WERI-Rb-1 (cell line): Measurements from ENCODE around the gene THRB.

Experiments used
- DNase-seq: peaks from one replicate; pipeline ENCODE4 v3.0.0-alpha.2; 2020
- H3K27ac ChIP-seq: fragments of 250-450 bp; sonication (Bioruptor Pico); 2 replicates; pipeline ENCODE4 v1.5.1; 2020; ENCODE audit warnings: mild to moderate bottlenecking, moderate library complexity
- H3K27me3 ChIP-seq: fragments of 250-450 bp; sonication (Bioruptor Pico); 2 replicates; pipeline ENCODE4 v1.5.1; 2021; ENCODE audit warnings: mild to moderate bottlenecking, low read depth, moderate library complexity; ENCODE audit not compliant: insufficient read depth, severe bottlenecking
- H3K36me3 ChIP-seq: fragments of 250-450 bp; sonication (Bioruptor Pico); 2 replicates; pipeline ENCODE4 v1.5.1; 2020; ENCODE audit warnings: mild to moderate bottlenecking, moderate library complexity
- H3K4me3 ChIP-seq: 2 replicates; pipeline ENCODE4 v1.5.1; 2011; ENCODE audit warnings: low read depth, mild to moderate bottlenecking, control low read depth, low read length
- H3K9me3 ChIP-seq: fragments of 250-450 bp; sonication (Bioruptor Pico); 2 replicates; pipeline ENCODE4 v1.5.1; 2021; ENCODE audit warnings: mild to moderate bottlenecking, moderate library complexity; ENCODE audit not compliant: severe bottlenecking
- TF ChIP-seq, protein P1 (sequence below): IDR thresholded peaks from 2 replicates; pipeline ENCODE4 v1.5.1; 2011; ENCODE audit warnings: low read depth, mild to moderate bottlenecking, control low read depth, inconsistent platforms, low read length

The THRB gene

GRCh38 chr3:24264011-24264410, 230.6 kb downstream of the THRB start:
- Histone ChIP-seq H3K4me3 (no peak overlapping the region), H3K27me3 (no peaks in the 10 kb centered on the region), H3K36me3 (no peaks in the 10 kb centered on the region), H3K9me3 (no peaks in the 10 kb centered on the region), H3K27ac (no peak overlapping the region)
- TF ChIP-seq, protein P1, sequence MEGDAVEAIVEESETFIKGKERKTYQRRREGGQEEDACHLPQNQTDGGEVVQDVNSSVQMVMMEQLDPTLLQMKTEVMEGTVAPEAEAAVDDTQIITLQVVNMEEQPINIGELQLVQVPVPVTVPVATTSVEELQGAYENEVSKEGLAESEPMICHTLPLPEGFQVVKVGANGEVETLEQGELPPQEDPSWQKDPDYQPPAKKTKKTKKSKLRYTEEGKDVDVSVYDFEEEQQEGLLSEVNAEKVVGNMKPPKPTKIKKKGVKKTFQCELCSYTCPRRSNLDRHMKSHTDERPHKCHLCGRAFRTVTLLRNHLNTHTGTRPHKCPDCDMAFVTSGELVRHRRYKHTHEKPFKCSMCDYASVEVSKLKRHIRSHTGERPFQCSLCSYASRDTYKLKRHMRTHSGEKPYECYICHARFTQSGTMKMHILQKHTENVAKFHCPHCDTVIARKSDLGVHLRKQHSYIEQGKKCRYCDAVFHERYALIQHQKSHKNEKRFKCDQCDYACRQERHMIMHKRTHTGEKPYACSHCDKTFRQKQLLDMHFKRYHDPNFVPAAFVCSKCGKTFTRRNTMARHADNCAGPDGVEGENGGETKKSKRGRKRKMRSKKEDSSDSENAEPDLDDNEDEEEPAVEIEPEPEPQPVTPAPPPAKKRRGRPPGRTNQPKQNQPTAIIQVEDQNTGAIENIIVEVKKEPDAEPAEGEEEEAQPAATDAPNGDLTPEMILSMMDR, result no peak
- no peak for DNase-seq

DNA sequence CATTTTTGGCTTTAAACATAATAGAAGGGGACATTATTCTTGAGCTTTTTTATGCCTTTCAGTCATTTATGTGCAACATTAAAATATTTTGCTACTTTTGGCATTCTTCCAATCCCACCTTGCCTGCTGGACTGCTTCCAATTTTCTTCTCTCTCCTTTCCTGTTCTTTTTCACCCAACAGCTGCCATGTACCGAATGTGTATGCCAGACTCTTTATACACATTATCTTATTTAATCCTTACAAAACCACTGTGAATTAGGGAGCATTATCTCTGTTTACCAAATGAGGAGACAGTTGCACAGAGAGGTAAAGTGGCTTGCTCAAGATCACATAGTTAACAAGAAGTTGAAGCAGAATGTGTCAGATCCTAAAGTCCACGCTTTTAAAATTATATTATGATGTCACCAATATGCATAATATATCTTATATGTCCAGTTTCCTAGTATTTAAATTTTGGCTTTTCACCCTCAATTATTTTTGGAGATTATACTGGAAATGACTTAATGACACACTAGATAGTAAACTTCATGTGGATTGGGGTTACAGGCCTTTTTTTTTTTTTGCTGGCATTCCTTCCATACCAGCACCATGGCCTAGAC, 231.5 kb downstream of the THRB start:
- TF ChIP-seq, protein P1, result no peak
- H3K27me3 ChIP-seq, result no peaks in the 10 kb centered on the region
- H3K4me3 ChIP-seq, result no peak overlapping the region
- no peak for DNase-seq
- no peak overlapping the region for H3K27ac ChIP-seq
- no peaks in the 10 kb centered on the region for H3K9me3 ChIP-seq
- H3K36me3 ChIP-seq, result no peaks in the 10 kb centered on the region

DNA sequence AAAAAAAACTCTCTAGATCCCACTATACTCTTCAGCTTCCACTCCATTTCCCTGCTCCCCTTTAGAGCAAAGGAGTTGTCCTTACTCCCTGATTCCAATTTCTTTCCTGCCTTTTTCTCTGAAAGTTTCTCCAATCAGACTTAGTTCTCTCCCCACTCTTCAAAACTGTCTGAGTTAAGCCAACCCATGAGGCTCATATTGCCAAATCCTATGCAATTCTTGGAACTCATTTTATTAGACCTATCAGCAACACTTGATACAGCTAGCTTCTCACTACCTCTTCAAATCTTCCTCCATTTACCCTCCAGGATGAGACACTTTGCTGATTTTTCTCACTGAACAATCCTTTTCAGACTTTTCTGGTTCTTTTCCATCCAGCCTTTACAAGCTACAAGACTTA, 233.1 kb downstream of the THRB start:
- TF ChIP-seq, protein P1, result no peak
- Histone ChIP-seq H3K9me3 (no peaks in the 10 kb centered on the region), H3K27ac (no peak overlapping the region), H3K36me3 (no peaks in the 10 kb centered on the region), H3K4me3 (no peak overlapping the region), H3K27me3 (no peaks in the 10 kb centered on the region)
- DNase-seq, result no peak

- no peaks in the 10 kb centered on the region for H3K36me3 ChIP-seq
- TF ChIP-seq, protein P1, result no peak
- no peaks in the 10 kb centered on the region for H3K27me3 ChIP-seq
- DNase-seq, result no peak
- H3K4me3 ChIP-seq, result no peak overlapping the region
- no peaks in the 10 kb centered on the region for H3K9me3 ChIP-seq
- no peak overlapping the region for H3K27ac ChIP-seq
Observed at GRCh38 chr3:24259901-24260512, 234.6 kb downstream of the THRB start.

- TF ChIP-seq, protein P1, result no peak
- no peaks in the 10 kb centered on the region for H3K27me3 ChIP-seq
- H3K27ac ChIP-seq, result no peak overlapping the region
- no peak overlapping the region for H3K4me3 ChIP-seq
- H3K9me3 ChIP-seq, result no peaks in the 10 kb centered on the region
- H3K36me3 ChIP-seq, result no peaks in the 10 kb centered on the region
- no peak for DNase-seq
Observed at GRCh38 chr3:24258727-24259600, 235.7 kb downstream of the THRB start.
